Gastrocnemius medialis (tissue), 4 donors: Measurements from ENCODE around the gene SPN.
"Not testable (repeated sequence)": the region's sequence is repeated elsewhere in the genome, so short reads cannot be mapped to it uniquely, and the experiment has no call there.

Experiments
- POLR2A ChIP-seq, 2 donors: fragments of 450-650 bp; IDR thresholded peaks; one replicate each; pipeline ENCODE4 v1.6.1; 2017; ENCODE audit warnings: antibody characterized with exemption in 2 of 2, mild to moderate bottlenecking in 2 of 2, moderate library complexity in 2 of 2
- TF ChIP-seq, protein P1 (sequence below), 5 experiments: fragments of 450-650 bp in 3 of 5; fragments of 200-600 bp in 2 of 5; sonication (generic) in 2 of 5; IDR thresholded peaks in 4 of 5; conservative IDR thresholded peaks in 1 of 5; 1 replicate in 4 of 5; 2 replicates in 1 of 5; pipeline ENCODE4 v1.5.1; 2016 to 2019; ENCODE audit warnings: antibody characterized with exemption in 5 of 5, mild to moderate bottlenecking in 3 of 5, moderate library complexity in 3 of 5

DNA sequence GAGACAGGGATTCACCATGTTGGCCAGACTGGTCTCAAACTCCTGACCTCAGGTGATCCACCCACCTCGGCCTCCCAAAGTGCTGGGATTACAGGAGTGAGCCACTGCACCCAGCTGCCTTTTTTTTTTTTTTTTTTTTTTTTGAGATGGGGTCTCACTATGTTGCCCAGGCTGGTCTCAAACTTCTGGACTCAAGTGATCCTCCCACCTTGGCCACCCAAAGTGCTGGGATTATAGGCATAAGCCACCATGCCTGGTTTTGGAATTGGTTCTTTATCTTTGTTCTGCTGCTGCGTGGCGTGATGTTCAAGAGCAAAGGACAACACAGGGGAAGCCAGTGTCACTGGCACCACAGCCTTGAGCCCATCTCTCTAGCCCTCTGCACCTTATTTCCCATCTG is 32.6 kb downstream of the SPN start:
- TF ChIP-seq, protein P1, sequence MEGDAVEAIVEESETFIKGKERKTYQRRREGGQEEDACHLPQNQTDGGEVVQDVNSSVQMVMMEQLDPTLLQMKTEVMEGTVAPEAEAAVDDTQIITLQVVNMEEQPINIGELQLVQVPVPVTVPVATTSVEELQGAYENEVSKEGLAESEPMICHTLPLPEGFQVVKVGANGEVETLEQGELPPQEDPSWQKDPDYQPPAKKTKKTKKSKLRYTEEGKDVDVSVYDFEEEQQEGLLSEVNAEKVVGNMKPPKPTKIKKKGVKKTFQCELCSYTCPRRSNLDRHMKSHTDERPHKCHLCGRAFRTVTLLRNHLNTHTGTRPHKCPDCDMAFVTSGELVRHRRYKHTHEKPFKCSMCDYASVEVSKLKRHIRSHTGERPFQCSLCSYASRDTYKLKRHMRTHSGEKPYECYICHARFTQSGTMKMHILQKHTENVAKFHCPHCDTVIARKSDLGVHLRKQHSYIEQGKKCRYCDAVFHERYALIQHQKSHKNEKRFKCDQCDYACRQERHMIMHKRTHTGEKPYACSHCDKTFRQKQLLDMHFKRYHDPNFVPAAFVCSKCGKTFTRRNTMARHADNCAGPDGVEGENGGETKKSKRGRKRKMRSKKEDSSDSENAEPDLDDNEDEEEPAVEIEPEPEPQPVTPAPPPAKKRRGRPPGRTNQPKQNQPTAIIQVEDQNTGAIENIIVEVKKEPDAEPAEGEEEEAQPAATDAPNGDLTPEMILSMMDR (IDR thresholded peaks at IDR 0.05 in 4 of 5, conservative IDR thresholded peaks at IDR 0.05 in 1 of 5): not testable (repeated sequence)
- TF ChIP-seq POLR2A (IDR thresholded peaks at IDR 0.05): not testable (repeated sequence)
